HL-60/S4 treated with retinoic acid at 250 ng/mL for 4 days and 3 days (cell line): ENCODE measurements around the gene DNPH1.

Experiments
- in situ Hi-C: fragments of 300-500 bp; cut with MboI; formaldehyde crosslinking; loops from 2 replicates; pipeline ENCODE4 v1.7.0; 2022; ENCODE audit warnings: low sequenced_read_pairs

Gene DNPH1

DNA sequence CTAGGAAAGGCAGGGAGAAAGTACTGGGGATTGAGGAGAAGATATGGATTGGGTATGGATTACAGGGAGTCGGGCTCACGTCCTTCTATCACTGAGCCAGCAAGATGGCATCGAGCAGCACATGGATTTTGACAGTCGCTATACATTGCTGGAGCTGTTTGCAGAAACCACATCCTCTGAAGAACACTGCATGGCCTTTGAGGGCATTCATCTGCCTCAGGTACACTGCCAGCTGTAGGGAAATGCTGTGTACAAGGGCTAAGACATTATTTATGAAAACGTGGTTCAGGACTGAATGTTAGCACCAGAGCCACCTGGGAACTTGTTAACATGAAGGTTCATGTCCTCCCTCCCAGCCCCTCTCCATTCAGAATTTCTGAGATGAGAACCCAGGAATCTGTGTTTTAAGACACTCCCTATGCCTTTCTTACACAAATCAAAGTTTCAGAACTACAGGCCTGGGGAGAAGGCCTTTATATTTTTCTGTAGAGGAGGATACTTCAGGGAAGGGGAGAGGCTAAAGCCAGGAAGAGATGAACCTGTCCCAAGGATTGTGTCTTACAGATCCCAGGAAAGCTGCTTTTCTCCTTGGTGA lies 43.8 kb downstream of the DNPH1 start:
- in situ Hi-C loops = no loop called here

DNA sequence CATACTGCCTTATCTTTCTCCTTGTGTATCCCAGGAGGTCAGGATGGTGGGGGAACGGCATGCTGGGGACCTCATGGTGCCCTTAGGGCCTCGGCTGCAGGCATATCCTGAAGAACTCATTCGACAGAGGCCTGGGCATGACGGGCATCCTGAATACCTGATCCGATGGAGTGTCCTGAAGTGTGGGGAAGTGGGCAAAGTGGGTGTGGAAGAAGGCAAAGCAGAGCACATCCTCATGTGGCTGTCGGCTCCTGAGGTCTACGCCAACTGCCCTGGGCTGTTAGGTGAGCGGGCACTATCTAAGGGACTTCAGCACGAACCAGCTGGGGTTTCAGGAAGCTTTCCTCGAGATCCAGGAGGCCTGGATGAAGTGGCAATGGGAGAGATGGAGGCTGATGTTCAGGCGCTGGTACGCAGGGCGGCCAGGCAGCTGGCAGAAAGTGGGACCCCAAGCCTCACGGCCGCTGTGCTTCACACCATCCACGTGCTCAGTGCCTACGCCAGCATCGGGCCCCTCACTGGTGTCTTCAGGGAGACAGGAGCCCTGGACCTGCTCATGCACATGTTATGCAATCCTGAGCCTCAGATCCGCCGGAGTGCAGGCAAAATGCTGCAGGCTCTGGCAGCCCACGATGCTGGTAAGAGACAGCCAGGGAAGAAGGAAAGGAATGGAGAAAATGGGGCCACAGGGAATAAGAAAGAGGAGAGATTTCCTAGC lies 44.9 kb downstream of the DNPH1 start:
- in situ Hi-C loops = no loop called here

- in situ Hi-C loops = no loop called here
These were observed 45.8 kb downstream of the DNPH1 start for GRCh38 chr6:43183441-43183840.

GRCh38 chr6:43181942-43182860 lies 47.1 kb downstream of the DNPH1 start, which contains the start of gene CUL9:
TSS of gene CUL9 (plus strand) at chr6:43182196. CDS start at chr6:43184311, 2,115 bp downstream.
- in situ Hi-C loops = no loop called here

DNA sequence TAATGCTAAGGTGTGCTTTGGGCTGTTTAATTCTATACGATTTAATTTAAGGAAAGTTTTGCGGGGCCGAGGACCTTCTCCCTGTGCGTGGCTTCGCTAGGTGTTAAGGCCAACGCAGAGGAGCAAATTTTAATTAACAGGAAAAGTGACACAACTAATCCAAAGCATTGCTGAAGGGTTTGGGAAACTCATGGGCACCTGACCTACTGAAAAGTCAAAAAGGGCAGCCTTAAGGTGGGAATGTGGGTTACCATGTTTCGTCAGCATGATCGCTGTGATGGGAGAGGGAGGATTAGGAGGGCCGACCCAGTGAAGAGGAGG lies 47.7 kb downstream of the DNPH1 start:
- in situ Hi-C loops = no loop called here

DNA sequence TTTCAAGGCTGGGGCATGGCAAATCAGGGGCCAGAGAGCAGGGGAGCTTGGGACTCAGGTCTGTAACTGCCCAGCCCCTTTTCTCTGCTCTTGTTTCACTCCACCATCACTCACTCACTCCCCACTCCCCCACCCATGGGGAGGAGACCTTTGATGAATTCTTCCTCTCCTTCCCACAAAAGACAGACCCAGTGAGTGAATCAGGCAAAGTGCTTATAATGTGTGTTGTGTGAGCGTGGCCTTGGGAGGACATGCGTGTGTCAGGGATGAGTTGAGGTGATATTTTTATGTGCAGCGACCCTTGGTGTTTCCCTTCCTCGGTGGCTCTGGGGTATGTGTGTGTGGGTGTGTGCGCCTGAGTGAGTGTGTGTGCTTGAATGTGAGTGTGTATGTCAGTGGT lies 48.3 kb downstream of the DNPH1 start:
- in situ Hi-C loops = no loop called here

- in situ Hi-C loops = no loop called here
These were observed 49.2 kb downstream of the DNPH1 start for GRCh38 chr6:43180058-43180457.

GRCh38 chr6:43178951-43179830 lies 50.1 kb downstream of the DNPH1 start:
- in situ Hi-C loops = no loop called here

- in situ Hi-C loops = no loop called here
These were observed 51.1 kb downstream of the DNPH1 start for GRCh38 chr6:43178150-43178549.

GRCh38 chr6:43176423-43176786 lies 52.9 kb downstream of the DNPH1 start:
- in situ Hi-C loops = no loop called here

- in situ Hi-C loops = no loop called here
These were observed 53.4 kb downstream of the DNPH1 start for GRCh38 chr6:43175676-43176422.
